Esophagus muscularis mucosa (tissue), 4 donors: ENCODE data around the gene SIGLEC6. TPM values are rescaled to one million over a fixed set of nuclear protein-coding genes. Genes with fewer than 3 reads are reported as not detected.

ENCODE experiments used
- DNase-seq: peaks from one replicate; pipeline ENCODE4 v3.0.0-alpha.2; 2017; ENCODE audit errors: extremely low spot score
- H3K27ac ChIP-seq, 4 donors: fragments of 200-600 bp; sonication (generic); replicated peaks in 1 of 4; 1 replicate in 3 of 4; 2 replicates in 1 of 4; pipeline ENCODE4 v1.5.1; 2016 to 2019; ENCODE audit warnings: mild to moderate bottlenecking in 1 of 4
- H3K27me3 ChIP-seq, 4 donors: fragments of 200-600 bp; sonication (generic); one replicate each; pipeline versions ENCODE4 v1.5.1 to v1.6.0; 2016 to 2019
- H3K36me3 ChIP-seq, 4 donors: fragments of 200-600 bp; sonication (generic); one replicate each; pipeline ENCODE4 v1.5.1; 2016 to 2019
- H3K4me1 ChIP-seq, 4 donors: fragments of 200-600 bp; sonication (generic); one replicate each; pipeline ENCODE4 v1.5.1; 2016 to 2019
- H3K4me3 ChIP-seq, 4 donors: fragments of 200-600 bp; sonication (generic); 1 replicate in 2 of 4; 2 replicates in 2 of 4; pipeline ENCODE4 v1.5.1; 2016 to 2019; ENCODE audit warnings: mild to moderate bottlenecking in 4 of 4, moderate library complexity in 1 of 4
- H3K9me3 ChIP-seq, 4 donors: fragments of 200-600 bp; sonication (generic); 1 replicate in 3 of 4; 2 replicates in 1 of 4; pipeline ENCODE4 v1.5.1; 2016 to 2019
- EP300 ChIP-seq: sonication (generic); formaldehyde crosslinking; IDR thresholded peaks from one replicate; pipeline ENCODE4 v1.6.1; 2017; ENCODE audit warnings: antibody characterized with exemption
- POLR2A ChIP-seq: fragments of 450-650 bp; IDR thresholded peaks from one replicate; pipeline ENCODE4 v1.6.1; 2017; ENCODE audit warnings: antibody characterized with exemption, moderate library complexity, mild to moderate bottlenecking, low read depth
- POLR2AphosphoS5 ChIP-seq, 2 donors: sonication (generic); formaldehyde crosslinking; IDR thresholded peaks; one replicate each; pipeline ENCODE4 v1.6.1; 2017; ENCODE audit warnings: antibody characterized with exemption in 2 of 2
- WGBS: methylation state at CpG from one replicate; pipeline ENCODE4 v1.1.5; 2018; 5-methylcytosine and 5-hydroxymethylcytosine counted together
- intact Hi-C: fragments of 100-400 bp; cut with DNase I; formaldehyde crosslinking; loops from one replicate; pipeline ENCODE4 v1.15.1; 2023
- total RNA-seq, 4 donors: library from RNA; depleted of rRNA; stranded (reverse); fragments of >200 nt; gene quantifications; one replicate each; pipeline versions ENCODE4 v1.1.0 to v1.2.1, GENCODE V29; 2016
- TF ChIP-seq, protein P1 (sequence below), 3 experiments: fragments of 200-600 bp in 2 of 3; fragments of 450-650 bp in 1 of 3; sonication (generic) in 2 of 3; IDR thresholded peaks; one replicate each; pipeline ENCODE4 v1.5.1; 2017 to 2019; ENCODE audit warnings: antibody characterized with exemption in 3 of 3, mild to moderate bottlenecking in 2 of 3, moderate library complexity in 1 of 3

SIGLEC6 gene
- total RNA-seq, 4 donors from 2014 or later = 0.58 to 6.3 (median 3.5) TPM

GRCh38 chr19:51566489-51567100, 35.1 kb upstream of the SIGLEC6 start:
- 74% methylated on average over 8 of the region's 8 CpGs for whole genome bisulfite sequencing

DNA sequence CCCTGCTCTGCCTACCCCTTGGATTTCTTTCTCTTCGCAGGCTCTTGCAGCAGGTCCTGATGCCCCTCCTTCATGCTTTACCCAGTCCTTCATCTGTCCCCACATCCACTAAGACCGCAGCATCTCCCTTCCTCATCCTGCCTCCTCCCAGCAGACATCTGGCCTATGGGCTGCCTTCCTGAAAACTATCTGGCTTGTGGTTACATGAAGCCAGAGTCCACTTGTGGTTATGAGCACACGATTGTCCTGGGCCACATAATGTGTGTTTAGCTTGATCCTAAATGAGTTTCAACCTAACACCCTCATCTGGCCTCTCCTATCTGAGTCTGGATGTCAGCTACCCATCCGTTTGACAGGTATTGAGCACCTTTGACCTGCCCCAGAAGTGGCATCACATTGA, 34.1 kb upstream of the SIGLEC6 start:
- intact Hi-C loops = no loop called here
- peaks cover 0 to 51% (median 0%) of the 10 kb centered on the region in 4 donors for H3K27me3 ChIP-seq
- H3K4me3 ChIP-seq = no peak overlapping the region
- H3K27ac ChIP-seq = no peak overlapping the region
- TF ChIP-seq POLR2AphosphoS5 (IDR thresholded peaks at IDR 0.05) (no peak), POLR2A (no peak), EP300 (no peak)
- TF ChIP-seq, protein P1, sequence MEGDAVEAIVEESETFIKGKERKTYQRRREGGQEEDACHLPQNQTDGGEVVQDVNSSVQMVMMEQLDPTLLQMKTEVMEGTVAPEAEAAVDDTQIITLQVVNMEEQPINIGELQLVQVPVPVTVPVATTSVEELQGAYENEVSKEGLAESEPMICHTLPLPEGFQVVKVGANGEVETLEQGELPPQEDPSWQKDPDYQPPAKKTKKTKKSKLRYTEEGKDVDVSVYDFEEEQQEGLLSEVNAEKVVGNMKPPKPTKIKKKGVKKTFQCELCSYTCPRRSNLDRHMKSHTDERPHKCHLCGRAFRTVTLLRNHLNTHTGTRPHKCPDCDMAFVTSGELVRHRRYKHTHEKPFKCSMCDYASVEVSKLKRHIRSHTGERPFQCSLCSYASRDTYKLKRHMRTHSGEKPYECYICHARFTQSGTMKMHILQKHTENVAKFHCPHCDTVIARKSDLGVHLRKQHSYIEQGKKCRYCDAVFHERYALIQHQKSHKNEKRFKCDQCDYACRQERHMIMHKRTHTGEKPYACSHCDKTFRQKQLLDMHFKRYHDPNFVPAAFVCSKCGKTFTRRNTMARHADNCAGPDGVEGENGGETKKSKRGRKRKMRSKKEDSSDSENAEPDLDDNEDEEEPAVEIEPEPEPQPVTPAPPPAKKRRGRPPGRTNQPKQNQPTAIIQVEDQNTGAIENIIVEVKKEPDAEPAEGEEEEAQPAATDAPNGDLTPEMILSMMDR (IDR thresholded peaks at IDR 0.05) = no peak
- H3K9me3 ChIP-seq = no peaks in the 10 kb centered on the region
- H3K36me3 ChIP-seq = no peaks in the 10 kb centered on the region
- 74% methylated on average over 3 of the region's 4 CpGs for WGBS
- no peak for DNase-seq
- H3K4me1 ChIP-seq = no peaks in the 10 kb centered on the region

More at GRCh38 chr19:51566489-51567100, 35.1 kb upstream of the SIGLEC6 start:
- Histone ChIP-seq H3K27me3 (peaks cover 0 to 46% (median 0%) of the 10 kb centered on the region in 4 donors), H3K4me3 (no peak overlapping the region), H3K4me1 (peaks cover under 1 to 1% (median under 1%) of the 10 kb centered on the region in 4 donors), H3K27ac (no peak overlapping the region), H3K9me3 (no peaks in the 10 kb centered on the region), H3K36me3 (no peaks in the 10 kb centered on the region)
- TF ChIP-seq EP300 = no peak
- TF ChIP-seq, protein P1 (IDR thresholded peaks at IDR 0.05) = no peak
- TF ChIP-seq POLR2A = no peak
- no peak for TF ChIP-seq POLR2AphosphoS5 (IDR thresholded peaks at IDR 0.05)
- intact Hi-C loops = no loop called here
- DNase-seq = no peak

DNA sequence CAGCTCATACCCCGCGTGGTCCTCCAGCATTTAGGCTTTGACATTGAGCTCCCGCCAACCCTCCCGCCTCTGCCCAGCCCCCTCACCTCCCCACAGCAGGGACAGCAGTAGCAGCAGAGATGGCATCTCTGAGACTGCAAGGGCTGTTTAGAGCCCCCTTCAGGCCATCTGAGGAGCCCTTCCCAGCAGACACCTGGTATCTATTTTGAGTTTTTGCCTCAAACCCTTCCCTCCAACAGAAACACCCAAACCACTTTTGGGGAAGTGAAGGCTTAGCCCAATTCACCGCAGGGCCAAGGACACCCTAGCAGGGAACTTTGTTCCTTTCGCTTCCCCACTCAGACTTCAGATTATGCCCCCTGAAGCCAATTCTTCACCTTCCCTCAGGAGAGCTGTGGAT, 33.3 kb upstream of the SIGLEC6 start:
- Histone ChIP-seq H3K4me3 (no peak overlapping the region), H3K27ac (no peak overlapping the region), H3K36me3 (no peaks in the 10 kb centered on the region), H3K9me3 (no peaks in the 10 kb centered on the region), H3K27me3 (peaks cover 0 to 58% (median 0%) of the 10 kb centered on the region in 4 donors), H3K4me1 (no peaks in the 10 kb centered on the region)
- intact Hi-C loops = no loop called here
- DNase-seq = no peak
- TF ChIP-seq POLR2A = no peak
- TF ChIP-seq EP300 = no peak
- no peak for TF ChIP-seq POLR2AphosphoS5 (IDR thresholded peaks at IDR 0.05)
- TF ChIP-seq, protein P1 (IDR thresholded peaks at IDR 0.05) = no peak
- WGBS = 31% methylated on average over 6 of the region's 6 CpGs

GRCh38 chr19:51560339-51560738, 28.9 kb upstream of the SIGLEC6 start:
- no peaks in the 10 kb centered on the region for H3K9me3 ChIP-seq
- no peak overlapping the region for H3K4me3 ChIP-seq
- DNase-seq = no peak
- H3K36me3 ChIP-seq = no peaks in the 10 kb centered on the region
- H3K4me1 ChIP-seq = no peaks in the 10 kb centered on the region
- no peak for TF ChIP-seq EP300
- TF ChIP-seq, protein P1 (IDR thresholded peaks at IDR 0.05) = no peak
- TF ChIP-seq POLR2A = no peak
- TF ChIP-seq POLR2AphosphoS5 (IDR thresholded peaks at IDR 0.05) = no peak
- peaks cover 0 to 64% (median 0%) of the 10 kb centered on the region in 4 donors for H3K27me3 ChIP-seq
- H3K27ac ChIP-seq = no peak overlapping the region
- intact Hi-C loops = no loop called here
- WGBS = 42% methylated on average over 2 of the region's 4 CpGs

DNA sequence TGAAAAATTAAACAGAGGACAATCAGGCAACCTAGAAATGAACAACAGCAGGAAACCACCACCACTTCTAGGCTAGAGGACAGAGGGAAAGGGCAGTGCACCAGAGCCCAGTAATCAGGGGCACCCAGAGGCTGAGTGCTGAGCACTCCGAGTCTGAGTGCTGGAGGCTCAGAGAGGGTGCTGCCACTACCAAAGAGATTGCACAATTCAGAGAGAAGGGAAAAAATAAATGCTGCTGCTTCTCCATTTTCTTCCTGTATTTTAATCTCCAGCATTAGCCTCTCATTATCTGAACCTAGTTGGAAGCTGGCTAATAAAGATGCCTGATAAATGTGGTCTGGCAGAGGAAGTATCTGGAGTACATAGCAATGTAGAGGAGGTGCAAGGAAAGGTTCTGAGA, 27.8 kb upstream of the SIGLEC6 start:
- TF ChIP-seq POLR2A = no peak
- TF ChIP-seq, protein P1 (IDR thresholded peaks at IDR 0.05) = no peak
- no peak for TF ChIP-seq EP300
- TF ChIP-seq POLR2AphosphoS5 (IDR thresholded peaks at IDR 0.05) = no peak
- 53% methylated on average over 1 of the region's 1 CpG for WGBS
- Histone ChIP-seq H3K4me3 (no peak overlapping the region), H3K9me3 (peaks cover 0 to 3% (median 0%) of the 10 kb centered on the region in 4 donors), H3K27me3 (peaks cover 0 to 60% (median 0%) of the 10 kb centered on the region in 4 donors), H3K27ac (no peak overlapping the region), H3K36me3 (no peaks in the 10 kb centered on the region), H3K4me1 (no peaks in the 10 kb centered on the region)
- DNase-seq = no peak
- intact Hi-C loops = no loop called here
